ENCODE data around the gene RGS6.

Gene RGS6

DNA sequence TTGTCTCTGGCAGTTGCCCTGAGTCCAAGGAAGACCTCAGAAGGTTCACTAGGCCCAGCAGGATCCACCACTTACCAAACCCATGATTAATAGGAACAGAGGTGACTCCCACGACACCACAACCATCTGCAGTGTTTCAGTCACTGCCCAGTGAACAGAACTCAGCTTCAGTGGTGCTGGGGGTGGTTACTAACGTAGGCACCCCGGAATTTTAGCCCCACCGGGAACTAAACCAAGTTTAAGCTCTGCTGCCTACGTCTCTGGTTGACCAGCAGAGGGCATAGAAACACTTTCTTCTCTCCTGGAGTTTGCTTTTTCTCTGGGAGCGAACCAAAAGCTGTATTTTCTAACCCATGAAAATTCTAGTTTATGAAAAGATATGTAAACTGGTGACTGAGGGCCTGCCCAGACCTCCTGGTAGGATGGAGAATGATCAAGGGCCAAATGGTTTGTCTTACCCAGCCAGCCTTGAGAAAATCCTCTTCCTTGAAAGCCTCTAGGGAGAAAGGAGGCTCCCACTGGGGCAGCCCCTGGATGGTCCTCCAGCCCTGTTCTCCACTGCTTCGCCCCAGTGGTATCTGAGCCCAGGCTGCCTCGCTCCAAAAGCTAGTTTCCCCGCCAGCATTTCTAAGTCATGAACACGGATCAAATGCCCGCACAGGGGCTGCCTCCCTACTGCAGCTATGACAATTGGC, 581.9 kb downstream of the RGS6 start:
- peak; percentile 26 to 38 for DNase-seq

DNA sequence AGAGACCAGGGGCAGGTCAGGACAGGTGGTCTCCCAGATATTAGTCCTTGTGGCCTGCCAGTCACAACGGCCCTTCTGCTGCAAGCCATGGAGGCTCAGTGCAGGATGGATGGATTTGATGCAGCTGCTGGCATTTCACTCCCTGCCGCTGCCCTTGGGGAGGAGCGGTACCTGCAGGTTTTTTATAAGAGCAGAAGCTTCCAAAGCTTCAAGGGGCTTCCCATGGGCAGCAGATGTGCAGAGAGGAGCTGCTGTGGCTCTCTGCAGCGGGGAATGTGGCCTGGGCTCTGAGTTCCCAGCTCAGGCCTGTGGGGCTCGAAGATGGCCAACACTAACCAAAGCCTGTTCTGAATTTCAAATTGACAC, 582.4 kb downstream of the RGS6 start:
- no peak for DNase-seq

DNA sequence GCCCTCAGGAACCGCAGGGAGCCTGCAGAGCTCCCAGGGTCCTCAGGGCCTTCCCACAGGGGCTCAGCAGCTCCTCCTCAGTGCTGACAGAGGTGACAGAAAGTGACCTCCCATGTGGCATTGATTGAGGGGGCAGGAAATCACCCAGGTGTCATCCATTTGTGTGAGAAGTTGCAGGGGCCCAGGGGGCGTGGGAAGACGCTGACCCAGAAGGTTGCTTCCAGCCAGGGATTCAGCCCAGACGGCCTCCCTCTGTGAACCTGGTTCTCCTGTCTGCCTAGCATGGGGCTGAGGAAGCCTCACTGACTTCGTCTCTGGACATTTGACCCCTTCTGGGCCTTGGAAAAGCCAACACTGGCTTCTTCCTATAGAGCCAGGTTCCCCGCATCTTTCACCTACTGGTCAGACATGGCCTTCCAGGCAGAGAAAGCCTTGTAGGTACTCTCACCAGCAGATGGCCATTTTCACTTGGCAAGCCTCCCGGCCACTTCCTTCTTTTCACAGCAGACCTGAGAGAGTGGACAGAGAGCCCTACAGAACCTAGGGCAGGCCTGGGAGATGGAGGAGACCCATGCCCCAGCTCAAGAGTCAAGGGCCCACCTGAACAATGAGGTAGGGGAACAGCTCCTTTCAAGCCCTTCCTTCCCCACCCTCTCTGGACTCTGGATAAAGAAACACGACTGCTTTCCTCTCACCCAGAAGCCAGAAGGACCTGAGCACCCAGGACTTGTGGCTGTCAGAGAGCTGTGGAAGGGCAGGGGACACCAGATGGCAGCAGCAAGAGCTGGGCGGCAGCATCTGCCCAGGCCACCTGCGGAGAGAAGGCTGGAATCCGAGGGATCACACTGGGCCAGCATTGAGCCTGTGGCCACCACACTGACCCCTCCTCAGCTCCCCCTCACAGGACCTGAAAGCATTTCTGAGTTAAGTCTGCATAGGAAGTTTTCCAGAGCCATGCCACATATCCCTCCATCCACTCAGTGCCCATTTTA, 583.8 kb downstream of the RGS6 start:
- peak; percentile 28 to 44 for DNase-seq

DNA sequence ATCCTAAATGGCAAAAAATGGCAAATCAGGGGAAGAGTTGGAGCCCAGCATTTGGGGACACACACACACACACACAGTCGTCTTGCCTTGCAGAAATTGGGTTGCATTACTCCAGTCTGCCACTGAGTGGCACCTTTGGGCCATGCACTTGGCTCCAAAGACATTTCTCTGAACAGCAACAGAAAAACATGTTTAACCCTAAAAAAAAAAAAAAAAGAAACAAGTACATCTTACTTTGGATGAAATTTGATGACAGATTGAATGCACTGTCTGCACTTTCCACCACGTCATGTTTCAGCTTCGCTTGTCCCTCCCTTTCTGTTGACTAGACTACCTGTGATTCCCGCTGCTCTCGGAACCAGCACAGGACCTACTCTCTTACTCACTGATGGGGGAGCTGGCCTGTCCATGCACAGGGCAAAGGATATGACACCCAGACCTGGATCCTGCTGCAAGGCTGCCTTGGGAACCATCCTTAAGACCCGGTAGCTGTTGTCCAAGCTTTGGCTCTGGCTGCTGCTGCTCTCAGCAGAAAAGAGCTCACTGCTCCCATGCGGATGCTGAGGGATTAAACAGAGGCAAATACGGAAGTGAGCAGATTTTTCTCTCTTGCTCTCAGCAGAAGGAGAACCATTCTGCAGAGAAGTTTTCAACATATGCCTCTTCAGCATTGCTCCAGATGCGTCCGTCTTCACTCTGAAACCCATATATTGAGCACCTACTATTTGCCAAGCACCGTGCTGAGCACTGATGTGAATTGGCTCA, 584.9 kb downstream of the RGS6 start:
- peak; percentile 31 to 38 for DNase-seq

DNA sequence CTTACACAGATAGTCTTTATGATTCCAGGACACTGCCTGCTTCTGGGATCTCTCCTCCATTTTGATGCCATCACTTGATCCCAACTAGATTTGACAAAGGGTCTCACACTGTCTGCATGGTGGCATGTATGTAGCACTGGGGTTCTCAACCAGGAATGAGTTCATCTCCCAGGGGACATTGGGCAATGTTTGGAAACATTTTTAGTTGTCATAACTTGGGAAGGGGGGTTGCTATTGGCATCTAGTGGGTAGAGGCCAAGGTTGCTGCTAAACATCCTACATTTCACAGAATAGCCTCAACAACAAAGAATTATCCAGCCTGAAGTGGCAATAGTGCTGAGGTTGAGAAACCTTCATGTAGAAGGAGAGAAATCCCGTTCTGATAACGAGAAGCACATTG, 585.5 kb downstream of the RGS6 start:
- DNase-seq, result no peak

DNA sequence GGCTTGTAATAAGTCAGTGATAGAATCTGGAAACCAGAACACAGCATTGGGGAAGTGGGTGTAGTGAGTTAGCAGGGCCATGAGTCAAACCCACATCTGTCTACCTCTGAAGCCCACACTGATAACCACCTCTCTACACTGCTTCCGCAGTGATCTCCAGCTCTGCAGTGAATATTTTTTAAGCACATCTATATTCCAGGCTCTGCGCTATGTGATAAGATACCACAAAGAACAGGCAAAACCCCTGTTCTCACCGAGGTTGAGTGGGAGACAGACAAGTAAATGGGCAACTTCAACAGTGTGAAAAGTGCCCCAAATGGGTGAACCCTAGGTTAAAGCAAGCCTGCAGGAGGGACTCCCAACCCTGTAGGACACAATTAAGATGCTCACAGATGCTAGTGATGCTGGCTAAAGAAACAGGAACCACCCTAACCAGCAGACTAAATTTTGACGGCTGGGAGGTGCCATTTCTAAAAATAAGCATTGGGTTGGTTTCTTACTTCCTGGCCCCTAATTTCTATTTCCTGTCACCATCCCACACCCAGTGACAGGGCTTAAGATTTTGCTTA, 586.7 kb downstream of the RGS6 start:
- peak in 1 of 2 experiments; percentile 9 for DNase-seq

DNA sequence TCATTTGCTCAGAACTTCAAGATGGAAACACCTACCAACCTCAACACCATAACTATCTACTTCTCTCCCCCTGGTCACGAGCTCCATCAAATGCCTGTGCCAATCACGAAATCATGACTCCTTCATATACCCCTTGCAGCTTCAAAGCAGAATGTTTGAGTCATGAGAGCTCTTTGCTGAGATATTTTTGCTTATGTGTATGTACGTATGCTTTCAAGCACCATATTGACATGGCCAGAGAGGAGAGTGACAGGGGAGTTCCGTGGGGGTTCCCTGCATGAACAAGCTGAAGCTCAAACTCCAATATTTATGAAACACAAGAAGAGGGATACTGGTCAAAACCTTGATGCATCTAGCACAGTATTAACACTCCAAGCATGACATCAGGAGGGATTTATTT, 587.3 kb downstream of the RGS6 start:
- no peak for DNase-seq

DNA sequence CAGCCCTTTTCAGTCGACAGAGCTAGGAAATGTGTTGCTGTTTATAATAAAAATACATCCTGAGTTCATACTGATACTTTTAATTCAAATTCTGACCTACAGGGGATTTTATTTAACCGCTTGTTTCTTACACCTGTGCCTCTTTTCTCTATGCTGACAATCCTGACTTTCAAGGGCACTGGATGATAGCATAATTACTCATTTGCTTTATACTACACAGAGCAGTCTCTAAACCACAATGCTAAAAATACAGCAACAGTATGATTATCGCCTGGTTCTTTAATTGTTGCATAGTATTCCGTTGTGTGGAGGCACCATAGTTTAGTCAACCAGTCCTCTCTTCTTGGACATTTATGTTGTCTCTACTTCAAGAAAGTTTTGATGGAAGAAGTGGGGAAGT, 588.8 kb downstream of the RGS6 start:
- no peak for DNase-seq

DNA sequence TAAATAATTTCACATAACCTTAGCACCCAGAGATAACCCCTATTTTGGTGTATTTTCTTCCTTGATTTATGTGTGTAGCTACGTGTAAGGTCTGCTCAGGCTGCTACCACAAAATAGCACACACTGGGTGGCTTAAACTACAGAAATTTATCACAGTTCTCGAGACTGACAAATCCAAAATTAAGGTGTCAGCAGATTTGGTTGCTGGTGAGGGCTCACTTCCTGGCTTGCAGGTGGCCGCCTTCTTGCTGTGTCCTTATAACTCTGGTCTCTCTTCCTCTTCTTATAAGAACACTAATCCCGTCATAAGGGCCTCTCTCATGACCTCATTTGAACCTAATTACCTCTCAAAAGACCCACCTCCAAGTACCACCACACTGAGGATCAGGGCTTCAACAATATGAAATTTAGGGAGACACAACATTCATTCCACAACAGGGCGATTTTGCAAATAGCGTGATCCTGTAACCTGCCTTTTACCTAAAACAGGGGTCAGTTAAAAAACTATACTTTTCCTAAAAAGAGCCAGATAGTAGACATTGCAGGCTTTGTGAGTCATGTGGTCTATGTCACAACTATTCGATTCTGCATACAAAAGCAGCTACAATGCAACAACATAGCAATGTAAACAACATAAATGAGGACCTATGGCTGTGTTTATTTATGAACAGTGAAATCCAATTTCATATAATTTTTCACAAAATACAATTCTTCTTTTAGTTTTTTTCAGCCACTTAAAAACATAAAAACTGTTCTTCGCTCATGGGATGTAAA, 589.9 kb downstream of the RGS6 start:
- DNase-seq, result no peak

DNA sequence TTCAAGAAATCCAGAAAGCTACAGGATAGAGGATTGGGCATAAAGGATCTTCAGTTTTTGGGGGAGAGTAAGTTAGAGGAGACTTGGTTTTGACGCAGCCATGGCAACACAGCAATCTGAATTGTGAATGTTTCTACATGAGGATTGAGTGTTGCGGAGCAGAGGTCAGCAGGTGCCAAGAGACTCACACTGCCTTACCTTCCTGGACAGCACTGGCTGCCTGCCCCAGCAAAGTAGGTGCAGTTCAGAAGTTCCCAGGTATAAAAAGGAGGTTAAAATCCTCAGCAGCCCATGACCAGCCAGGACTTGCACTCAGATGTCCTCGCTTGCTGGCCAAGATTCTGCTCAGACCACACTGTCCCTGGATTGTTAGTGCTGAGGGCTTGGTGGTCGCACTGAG, 590.6 kb downstream of the RGS6 start:
- DNase-seq, result no peak

DNA sequence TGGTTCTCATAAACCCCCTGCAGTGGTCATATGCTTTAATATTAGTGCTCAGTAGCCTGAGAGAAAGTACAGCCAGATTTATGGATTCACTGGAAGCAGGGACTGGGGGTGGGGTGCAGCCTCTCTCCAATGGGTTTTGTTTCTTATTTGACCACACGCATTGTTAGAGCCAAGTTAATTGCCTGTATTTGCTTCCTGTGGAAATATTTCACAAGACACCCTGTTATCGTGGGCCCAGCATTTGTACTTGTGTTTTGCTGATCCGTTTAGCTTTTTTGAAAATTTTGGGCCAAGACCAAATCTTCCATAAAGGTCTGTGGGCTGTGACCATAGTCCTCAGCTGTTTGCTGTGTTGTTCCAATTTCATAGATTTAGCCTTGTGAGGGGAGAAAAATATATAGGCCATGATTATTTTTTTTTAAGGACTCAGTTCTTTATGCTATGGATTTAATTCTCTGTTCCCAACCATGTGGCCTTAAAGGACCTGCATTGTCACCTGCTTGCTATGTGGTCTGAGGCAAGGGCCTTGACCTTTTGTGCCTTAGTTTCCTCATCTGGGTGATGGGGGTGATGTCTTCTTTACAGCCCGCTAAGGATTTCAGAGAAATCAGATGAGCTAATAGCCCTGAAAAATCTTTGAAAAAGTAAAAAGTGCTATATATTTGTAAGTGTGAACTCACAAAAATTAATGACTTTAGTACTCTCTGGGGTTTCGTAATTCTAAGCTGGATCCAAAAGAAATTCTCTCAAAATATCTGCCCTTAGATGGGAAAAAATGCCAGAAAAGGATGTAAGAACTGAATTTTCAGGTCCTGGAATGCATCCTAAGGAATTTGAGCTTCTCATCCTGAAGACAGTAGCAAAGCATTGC, 591.4 kb downstream of the RGS6 start:
- DNase-seq, result peak in 1 of 2 experiments; percentile 14

DNA sequence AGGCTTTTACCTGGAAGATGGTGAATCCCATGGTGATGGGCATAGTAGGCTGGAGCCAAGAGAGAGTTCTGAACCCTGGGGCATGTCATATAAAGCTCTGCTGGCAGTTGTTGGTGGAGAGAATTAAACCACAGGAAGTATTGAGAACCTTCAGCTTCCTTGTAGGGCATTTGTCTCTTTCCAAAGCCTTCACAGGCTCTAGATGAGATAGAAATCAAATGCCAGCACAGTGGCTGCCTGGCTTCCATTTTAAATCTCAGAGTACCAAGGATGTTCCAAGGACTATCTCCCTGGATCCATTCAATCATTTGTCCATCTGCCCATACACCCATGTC, 592.0 kb downstream of the RGS6 start:
- DNase-seq, result no peak

DNA sequence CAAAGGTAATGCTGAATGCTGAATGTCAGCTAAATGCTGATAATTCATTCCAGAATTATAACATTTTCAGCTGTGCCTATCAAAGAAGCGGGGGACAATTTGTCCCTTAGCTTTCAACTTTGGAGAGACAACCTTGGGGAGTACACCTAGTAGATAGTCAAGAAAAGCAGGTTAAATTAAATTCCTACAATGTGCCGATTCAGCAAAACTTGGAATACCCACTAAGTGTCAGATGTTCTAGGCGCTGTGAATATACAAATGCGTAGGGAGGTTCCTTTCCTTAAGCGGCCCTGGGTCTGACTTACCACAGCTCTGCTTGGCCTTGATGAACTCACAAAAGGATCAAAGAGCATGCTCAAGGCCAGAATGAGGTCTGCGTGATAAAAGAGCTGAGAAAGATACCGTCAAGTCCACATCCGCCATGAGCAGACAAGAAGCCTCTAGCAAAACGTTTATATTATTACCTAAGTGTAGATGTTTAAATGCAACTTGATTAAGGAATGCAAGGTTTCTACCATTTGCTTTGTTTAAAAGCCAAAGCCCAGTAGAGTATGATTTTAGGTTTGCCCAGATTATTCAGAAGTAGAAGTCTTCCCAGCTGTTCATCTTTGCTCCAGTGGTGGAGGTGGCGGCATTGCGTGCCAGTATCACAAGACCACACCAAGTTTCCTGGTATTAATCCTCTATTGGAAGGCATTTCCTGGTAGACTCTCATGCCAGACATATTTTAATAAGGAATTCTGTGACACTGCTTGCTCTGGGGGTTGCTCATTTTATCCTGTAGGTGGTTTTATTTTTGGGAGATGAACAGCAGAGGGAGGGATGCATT, 593.1 kb downstream of the RGS6 start:
- DNase-seq, result no peak

DNA sequence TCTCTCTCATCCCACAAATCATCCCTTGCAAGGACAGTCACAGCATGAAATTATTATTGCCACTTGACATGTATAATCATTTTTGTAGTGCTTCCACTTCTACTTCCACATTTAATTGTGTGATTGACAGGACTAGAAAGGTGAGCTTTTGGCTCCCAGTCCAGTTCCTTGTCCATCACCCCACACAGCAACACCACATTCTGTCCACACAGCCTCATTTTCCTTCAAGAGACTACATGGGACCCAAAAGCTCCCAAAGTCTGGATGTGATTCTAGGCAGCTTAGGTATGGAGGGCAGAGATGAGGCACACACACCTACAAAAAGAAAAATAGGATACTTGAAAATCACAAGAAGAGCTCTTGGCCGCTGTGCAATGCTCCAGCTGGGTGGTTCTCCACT, 595.4 kb downstream of the RGS6 start:
- DNase-seq, result no peak

DNA sequence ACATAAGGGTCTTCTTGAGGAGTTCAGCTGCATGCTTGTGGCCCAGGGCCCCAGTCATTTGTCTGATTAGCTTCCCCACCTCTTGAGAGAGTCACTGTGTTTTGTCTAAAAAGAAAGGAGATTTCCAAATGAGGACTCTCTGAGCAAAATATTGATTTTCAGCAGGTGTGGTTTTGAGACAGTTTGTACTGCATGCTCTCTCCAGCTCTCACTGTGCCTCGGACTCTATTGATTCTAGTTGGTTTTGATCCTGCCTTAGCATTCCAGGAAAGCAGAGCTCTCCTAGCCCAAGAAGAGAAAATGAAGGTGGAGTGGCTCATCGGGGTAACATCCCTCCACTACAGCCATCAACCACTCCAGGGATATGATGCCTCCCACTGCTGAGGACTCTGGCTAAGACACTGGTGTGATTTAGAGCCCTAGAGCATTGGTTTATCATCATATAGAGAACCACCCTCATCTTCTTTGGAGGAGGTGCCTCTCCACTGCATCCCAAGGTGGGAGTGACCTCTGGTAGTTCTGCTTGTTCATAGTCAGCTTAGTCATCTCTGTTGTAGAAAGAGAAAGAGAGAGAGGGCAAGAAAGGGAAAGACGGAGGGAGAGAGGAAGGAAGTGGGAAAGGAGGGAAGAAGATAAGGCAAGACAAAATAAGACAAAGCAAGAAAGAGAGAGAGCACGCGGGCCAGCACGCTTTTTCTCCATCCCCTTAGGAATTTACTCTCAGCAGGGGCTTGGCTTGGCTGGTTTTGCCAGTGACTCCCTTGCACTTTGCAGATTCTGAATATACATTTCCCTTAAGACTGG, 596.0 kb downstream of the RGS6 start:
- no peak for DNase-seq

DNA sequence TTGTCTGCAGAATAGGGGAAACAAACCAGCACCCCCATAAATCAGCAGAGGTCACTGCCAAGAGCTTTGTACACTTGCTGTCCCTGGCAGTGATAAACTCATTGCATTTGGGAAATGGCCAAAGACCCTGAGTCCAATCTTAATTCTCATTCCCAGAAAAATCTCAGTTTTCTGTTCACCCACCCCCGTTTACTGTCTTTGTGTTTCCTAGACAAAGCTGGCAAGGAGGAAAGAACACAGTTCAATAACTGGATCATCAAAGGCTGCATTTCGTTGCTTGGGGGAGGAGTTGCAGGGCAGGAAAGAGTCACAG, 596.6 kb downstream of the RGS6 start:
- no peak for DNase-seq

DNA sequence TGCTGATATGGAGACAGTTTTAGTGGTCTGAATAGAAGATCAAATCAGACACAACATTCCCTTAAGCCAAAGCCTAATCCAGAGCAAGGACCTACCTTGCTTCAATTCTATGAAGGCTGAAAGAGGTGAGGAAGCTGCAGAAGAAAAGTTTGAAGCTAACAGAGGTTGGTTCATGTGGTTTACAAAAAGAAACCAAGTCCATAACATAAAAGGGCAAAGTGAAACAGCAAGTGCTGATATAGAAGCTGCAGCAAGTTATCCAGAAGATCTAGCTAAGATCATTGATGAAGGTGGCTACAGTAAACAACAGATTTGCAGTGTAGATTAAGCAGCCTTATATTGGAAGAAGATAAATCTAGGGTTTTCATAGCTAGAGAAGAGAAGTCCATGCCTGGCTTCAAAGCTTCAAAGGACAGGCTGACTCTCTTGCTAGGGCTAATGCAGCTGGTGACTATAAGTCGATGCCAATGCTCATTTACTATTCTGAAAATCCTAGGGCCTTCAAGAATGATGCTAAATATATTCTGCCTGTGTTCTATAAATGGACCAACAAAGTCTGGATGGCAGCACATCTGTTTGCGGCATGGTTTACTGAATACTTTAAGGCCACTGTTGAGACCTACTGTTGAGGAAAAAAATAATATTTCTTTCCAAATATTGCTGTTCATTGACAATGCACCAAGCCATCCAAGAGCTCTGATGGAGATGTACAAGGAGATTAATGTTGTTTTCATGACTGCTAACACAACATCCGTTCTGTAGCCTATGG, 600.6 kb downstream of the RGS6 start:
- DNase-seq, result no peak

DNA sequence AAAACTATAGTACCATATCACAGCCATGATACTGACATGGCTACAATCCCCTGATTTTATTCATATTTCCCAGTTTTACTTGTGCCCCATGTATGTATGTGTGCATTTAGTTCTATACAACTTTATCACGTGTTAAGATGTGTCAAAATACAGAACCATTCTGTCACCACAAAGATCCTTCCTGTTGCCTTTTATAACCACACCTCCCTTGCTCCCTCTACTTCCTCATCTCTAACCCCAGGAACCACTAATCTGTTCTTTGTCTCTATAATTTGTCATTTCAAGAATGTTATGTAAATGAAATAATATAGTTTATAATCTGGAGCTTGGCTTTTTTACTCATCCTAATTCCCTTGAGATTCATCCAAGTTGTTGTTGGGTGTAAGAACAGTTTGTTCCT, 603.3 kb downstream of the RGS6 start:
- peak; percentile 85 to 91 for DNase-seq

DNA sequence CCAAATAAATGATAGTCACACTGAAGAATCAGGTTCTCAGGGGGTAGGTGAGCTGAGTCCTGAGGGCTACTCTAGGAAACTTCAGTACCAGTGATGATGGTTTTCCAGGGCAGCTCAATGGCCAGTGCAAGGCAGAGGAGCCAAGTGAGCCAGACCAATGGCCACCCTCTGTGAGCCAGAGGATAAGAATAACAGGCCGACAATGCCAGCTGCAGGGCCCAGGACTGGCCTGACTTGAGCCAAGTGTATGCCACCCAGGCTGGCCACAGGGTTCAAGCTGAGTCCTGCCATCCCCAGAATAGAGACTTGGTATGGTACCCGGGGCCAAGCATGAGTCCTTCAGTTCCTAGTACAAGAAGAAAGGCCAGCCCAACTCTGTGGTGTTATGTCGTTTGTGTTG, 606.2 kb downstream of the RGS6 start:
- DNase-seq, result no peak

Data from AML-193 (cell line).